AG04449 (cell line): ENCODE results near the gene PFKFB2.

Experiments
- CTCF ChIA-PET: fragments of 350-600 bp; formaldehyde crosslinking; extraction: SDS; loops from one replicate; lab custom pipeline; 2021; ENCODE audit warnings: antibody characterized with exemption; lab: Yijun Ruan, JAX
- POLR2A ChIA-PET: fragments of 400-600, 350-600 bp; formaldehyde crosslinking; extraction: SDS; loops from one replicate; lab custom pipeline; 2020; ENCODE audit warnings: antibody characterized with exemption, inconsistent platforms; lab: Yijun Ruan, JAX
- DNase-seq: peaks from one replicate; pipeline ENCODE4 v3.0.0-alpha.2; 2010; ENCODE audit warnings: low read depth, low spot score
- H3K4me3 ChIP-seq: 2 replicates; pipeline ENCODE4 v1.5.1; 2011; ENCODE audit warnings: low read depth, mild to moderate bottlenecking, control low read depth, low read length
- CTCF ChIP-seq: IDR thresholded peaks from one replicate; pipeline ENCODE4 v1.5.1; 2011; ENCODE audit warnings: mild to moderate bottlenecking, moderate library complexity, low read length, control low read depth, inconsistent platforms; ENCODE audit not compliant: insufficient read depth; ENCODE audit errors: missing control alignments

Gene PFKFB2

GRCh38 chr1:207009182-207009850, 43.8 kb upstream of the PFKFB2 start:
- no peak for TF ChIP-seq CTCF
- ChIA-PET POLR2A (no interaction called here), CTCF (interaction anchor here (1.1 to 5.8 kb wide), 4 partner anchors 10 to 43 kb away, joined by 3 to 41 read pairs (median 6); partner anchors contain the start of gene PFKFB2)
- no peak for DNase-seq
- H3K4me3 ChIP-seq = no peak overlapping the region

- no peak overlapping the region for H3K4me3 ChIP-seq
- DNase-seq = no peak
- TF ChIP-seq CTCF = no peak
- ChIA-PET CTCF (interaction anchor here (1.1 to 2.3 kb wide), 3 partner anchors 9 to 43 kb away, joined by 3 to 8 read pairs (median 3); partner anchors contain the start of gene PFKFB2), POLR2A (no interaction called here)
These were observed 43.1 kb upstream of the PFKFB2 start for GRCh38 chr1:207009945-207010344.

GRCh38 chr1:207010726-207011125, 42.3 kb upstream of the PFKFB2 start:
- H3K4me3 ChIP-seq = no peak overlapping the region
- ChIA-PET CTCF (interaction anchor here (2.3 kb wide), 1 partner anchor 10 kb away, joined by 8 read pairs; no protein-coding TSS in a partner anchor), POLR2A (no interaction called here)
- DNase-seq = no peak
- TF ChIP-seq CTCF = no peak

- CTCF ChIA-PET = interaction anchor here (1.3 to 4.5 kb wide), 2 partner anchors 9 to 20 kb away, joined by 3 to 25 read pairs; no protein-coding TSS in a partner anchor
- TF ChIP-seq CTCF = no peak
- POLR2A ChIA-PET = no interaction called here
- H3K4me3 ChIP-seq = no peak overlapping the region
- no peak for DNase-seq
These were observed 39.6 kb upstream of the PFKFB2 start for GRCh38 chr1:207013321-207014085.

- H3K4me3 ChIP-seq = no peak overlapping the region
- CTCF ChIA-PET = interaction anchor here (1.0 to 4.5 kb wide), 3 partner anchors 10 to 103 kb away, joined by 4 to 25 read pairs (median 6); no protein-coding TSS in a partner anchor
- no peak for TF ChIP-seq CTCF
- no peak for DNase-seq
- POLR2A ChIA-PET = no interaction called here
These were observed 38.3 kb upstream of the PFKFB2 start for GRCh38 chr1:207014728-207015127.

GRCh38 chr1:207015791-207016190, 37.3 kb upstream of the PFKFB2 start:
- ChIA-PET POLR2A (no interaction called here), CTCF (interaction anchor here (1.0 to 4.5 kb wide), 2 partner anchors 10 to 11 kb away, joined by 6 to 25 read pairs; no protein-coding TSS in a partner anchor)
- no peak for TF ChIP-seq CTCF
- no peak overlapping the region for H3K4me3 ChIP-seq
- DNase-seq = no peak
